GM13977 (cell line): ENCODE results near the gene ZNF574.

Experiments used
- DNase-seq: peaks from one replicate; pipeline ENCODE4 v3.0.0; 2012; ENCODE audit warnings: low spot score
- CTCF ChIP-seq: IDR thresholded peaks from 2 replicates; pipeline ENCODE4 v1.5.1; 2012; ENCODE audit warnings: mild to moderate bottlenecking, control low read depth; ENCODE audit not compliant: insufficient read depth; ENCODE audit errors: extremely low read depth, missing control alignments
- in situ Hi-C: fragments of 300-500 bp; cut with MboI; formaldehyde crosslinking; loops from one replicate; pipeline ENCODE4 v1.12.0; 2022; ENCODE audit warnings: low sequenced_read_pairs, low pct_unique_long_range_greater_than_20kb, mixed read lengths, inconsistent platforms; ENCODE audit not compliant: unreplicated experiment

The ZNF574 gene

GRCh38 chr19:42075364-42075615 lies 676 bp upstream of the ZNF574 start:
- in situ Hi-C loops = no loop called here
- DNase-seq = no peak
- TF ChIP-seq CTCF = no peak

- no peak for TF ChIP-seq CTCF
- in situ Hi-C loops = no loop called here
- DNase-seq = no peak
Measured at GRCh38 chr19:42076380-42076944, 496 bp downstream of the ZNF574 start.

GRCh38 chr19:42078058-42078457 lies 2.1 kb downstream of the ZNF574 start:
- TF ChIP-seq CTCF = no peak
- DNase-seq = no peak
- in situ Hi-C loops = no loop called here

GRCh38 chr19:42078538-42079275 lies 2.7 kb downstream of the ZNF574 start:
- in situ Hi-C loops = no loop called here
- no peak for TF ChIP-seq CTCF
- DNase-seq = no peak

GRCh38 chr19:42079276-42079669 lies 3.3 kb downstream of the ZNF574 start:
- in situ Hi-C loops = no loop called here
- TF ChIP-seq CTCF = no peak
- no peak for DNase-seq

GRCh38 chr19:42079886-42080763 lies 4.2 kb downstream of the ZNF574 start:
- TF ChIP-seq CTCF = no peak
- in situ Hi-C loops = no loop called here
- no peak for DNase-seq
